OCI-LY7 (cell line): ENCODE results near the gene HLA-DMB. TPM values are rescaled to one million over a fixed set of nuclear protein-coding genes. Genes with fewer than 3 reads are reported as not detected.

Source experiments
- BruUV-seq: library from RNA; stranded (reverse); fragments of 400-500 nt; replicated peaks from 2 replicates; lab custom pipeline; 2021; lab: Mats Ljungman, UMichigan
- CTCF ChIA-PET: fragments of 300-600 bp; sonication (Branson Sonifier 250); formaldehyde crosslinking; loops from one replicate; lab custom pipeline; 2022; ENCODE audit warnings: antibody characterized with exemption; ENCODE audit not compliant: unreplicated experiment; lab: Charles Lee
- POLR2A ChIA-PET: fragments of 300-600 bp; sonication (Branson Sonifier 250); formaldehyde crosslinking; loops from one replicate; lab custom pipeline; 2022; ENCODE audit warnings: antibody characterized with exemption; lab: Charles Lee
- DNase-seq: peaks from one replicate; pipeline ENCODE4 v3.0.0-alpha.2; 2015; ENCODE audit warnings: low spot score
- H2AFZ ChIP-seq: fragments of 200-600 bp; sonication (generic), shearing (Covaris generic); 2 replicates; pipeline ENCODE4 v1.6.1; 2014; ENCODE audit warnings: mild to moderate bottlenecking, antibody characterized with exemption, low read length, moderate library complexity
- H3K27ac ChIP-seq: fragments of 200-600 bp; sonication (generic); 2 replicates; pipeline ENCODE4 v1.5.1; 2014; ENCODE audit warnings: mixed run types, low read depth, mild to moderate bottlenecking, moderate library complexity, low read length, inconsistent platforms; ENCODE audit not compliant: poor library complexity, severe bottlenecking
- H3K36me3 ChIP-seq: fragments of 200-600 bp; sonication (generic); 2 replicates; pipeline ENCODE4 v1.6.1; 2014; ENCODE audit warnings: mild to moderate bottlenecking, antibody characterized with exemption, low read length, moderate library complexity, mixed read lengths; ENCODE audit not compliant: insufficient read depth
- H3K4me1 ChIP-seq: fragments of 200-600 bp; sonication (generic); 2 replicates; pipeline ENCODE4 v1.5.1; 2014; ENCODE audit warnings: mild to moderate bottlenecking, low read length; ENCODE audit not compliant: insufficient read depth, poor library complexity, severe bottlenecking
- H3K4me2 ChIP-seq: fragments of 200-600 bp; sonication (generic); 2 replicates; pipeline ENCODE4 v1.6.1; 2014; ENCODE audit warnings: mild to moderate bottlenecking, low read length
- H3K4me3 ChIP-seq: fragments of 200-600 bp; sonication (generic); 2 replicates; pipeline ENCODE4 v1.5.1; 2014; ENCODE audit warnings: mild to moderate bottlenecking, low read depth, low read length; ENCODE audit not compliant: poor library complexity, severe bottlenecking
- H3K79me2 ChIP-seq: fragments of 200-600 bp; sonication (generic); 2 replicates; pipeline ENCODE4 v1.6.1; 2016; ENCODE audit warnings: low read depth, mild to moderate bottlenecking, low read length, moderate library complexity, mixed read lengths; ENCODE audit not compliant: insufficient read depth
- H3K9me2 ChIP-seq: fragments of 200-600 bp; sonication (generic); 2 replicates; pipeline ENCODE4 v1.6.1; 2016; ENCODE audit warnings: mild to moderate bottlenecking, low read length, mixed read lengths; ENCODE audit not compliant: insufficient read depth
- H3K9me3 ChIP-seq: fragments of 200-600 bp; sonication (generic); 2 replicates; pipeline ENCODE4 v1.6.1; 2014; ENCODE audit warnings: mild to moderate bottlenecking, mixed run types, low read length, mixed read lengths
- H4K20me1 ChIP-seq: fragments of 200-600 bp; sonication (generic); 2 replicates; pipeline ENCODE4 v1.6.1; 2014; ENCODE audit warnings: mild to moderate bottlenecking, antibody characterized with exemption, low read length, moderate library complexity, mixed read lengths; ENCODE audit not compliant: insufficient read depth
- CTCF ChIP-seq: fragments of 200-600 bp; sonication (generic); conservative IDR thresholded peaks from 2 replicates; pipeline ENCODE4 v1.5.1; 2014; ENCODE audit warnings: mild to moderate bottlenecking, antibody characterized with exemption, low read length, moderate library complexity, mixed read lengths
- EZH2phosphoT487 ChIP-seq: fragments of 200-600 bp; sonication (generic); IDR thresholded peaks from 2 replicates; pipeline ENCODE4 v1.6.1; 2018; ENCODE audit warnings: low read depth, borderline replicate concordance, mild to moderate bottlenecking, mixed run types, antibody characterized with exemption, low read length, moderate library complexity, mixed read lengths
- intact Hi-C: fragments of 100-400 bp; cut with micrococcal nuclease; formaldehyde crosslinking; loops from one replicate; pipeline ENCODE4 v1.10.0; 2022; ENCODE audit not compliant: unreplicated experiment
- total RNA-seq, 2 experiments: library from RNA; depleted of rRNA in 1 of 2; stranded (reverse); fragments of >200 nt in 1 of 2; shearing (Covaris generic) in 1 of 2; gene quantifications; 2 replicates each; pipeline ENCODE4 v1.2.3, GENCODE V29; 2014 to 2022

Gene HLA-DMB
- total RNA-seq, 2 experiments from 2014 or later = 78.5 to 85.1 TPM

- H3K4me2 ChIP-seq = peak overlapping the region; percentile 41; the same call in 1 of the 2 replicates
- no peaks in the 10 kb centered on the region for H3K9me2 ChIP-seq
- peaks cover 43% of the 10 kb centered on the region for H3K36me3 ChIP-seq
- ChIA-PET CTCF (interaction anchor here (0.6 to 2.1 kb wide), 15 partner anchors 11 to 146 kb away, joined by 3 to 14 read pairs (median 5); partner anchors contain the start of genes BRD2, HLA-DMA, HLA-DMB and TAP2), POLR2A (interaction anchor here (0.6 to 3.9 kb wide), 13 partner anchors 11 to 109 kb away, joined by 3 to 47 read pairs (median 4); partner anchors contain the start of genes HLA-DMA and HLA-DMB)
- peak; percentile 93 for DNase-seq
- peak overlapping the region; percentile 55 for H3K27ac ChIP-seq
- no TSS peak for BruUV-seq
- peaks cover 40% of the 10 kb centered on the region for H3K4me1 ChIP-seq
- peaks cover 4% of the 10 kb centered on the region; the same call in 1 of the 2 replicates for H3K79me2 ChIP-seq
- intact Hi-C loops = loop anchor here (1.0 kb wide), 2 partner anchors 37 to 100 kb away; no protein-coding TSS in a partner anchor
- no peak overlapping the region for H3K4me3 ChIP-seq
- TF ChIP-seq CTCF (peak; percentile 97), EZH2phosphoT487 (no peak)
- no peaks in the 10 kb centered on the region for H3K9me3 ChIP-seq
- H4K20me1 ChIP-seq = no peaks in the 10 kb centered on the region
- no peak overlapping the region for H2AFZ ChIP-seq
Observed at GRCh38 chr6:32984622-32985389, 44.0 kb upstream of the HLA-DMB start.

- no peaks in the 10 kb centered on the region for H3K9me2 ChIP-seq
- no peak overlapping the region for H2AFZ ChIP-seq
- H3K79me2 ChIP-seq = peaks cover 11% of the 10 kb centered on the region; the same call in 1 of the 2 replicates
- no peak for DNase-seq
- CTCF ChIA-PET = interaction anchor here (0.6 to 2.1 kb wide), 15 partner anchors 10 to 146 kb away, joined by 3 to 14 read pairs (median 5); partner anchors contain the start of genes BRD2, HLA-DMA, HLA-DMB and TAP2
- H3K4me3 ChIP-seq = no peak overlapping the region
- H3K4me1 ChIP-seq = peaks cover 43% of the 10 kb centered on the region
- no peaks in the 10 kb centered on the region; the same call in 1 of the 2 replicates for H4K20me1 ChIP-seq
- no TSS peak for BruUV-seq
- intact Hi-C loops = loop anchor here (1.0 kb wide), 2 partner anchors 36 to 99 kb away; no protein-coding TSS in a partner anchor
- no peaks in the 10 kb centered on the region for H3K9me3 ChIP-seq
- peak overlapping the region; percentile 55 for H3K27ac ChIP-seq
- no peak for TF ChIP-seq CTCF
- no peak for TF ChIP-seq EZH2phosphoT487
- H3K4me2 ChIP-seq = peak overlapping the region; percentile 41; the same call in 1 of the 2 replicates
- peaks cover 50% of the 10 kb centered on the region for H3K36me3 ChIP-seq
- POLR2A ChIA-PET = interaction anchor here (0.6 to 3.9 kb wide), 13 partner anchors 10 to 109 kb away, joined by 3 to 47 read pairs (median 3); partner anchors contain the start of gene HLA-DMA
Observed at GRCh38 chr6:32983964-32984621, 43.3 kb upstream of the HLA-DMB start.
